Glutamatergic neuron (in vitro differentiated cells): ENCODE data around the gene HTR2B. TPM values are rescaled to one million over a fixed set of nuclear protein-coding genes. Genes with fewer than 3 reads are reported as not detected.

ENCODE experiments used
- DNase-seq: peaks from one replicate; pipeline ENCODE4 v3.0.0; 2022
- H3K27ac Mint-ChIP-seq: one replicate; pipeline ENCODE4 v1.8.0; 2020; ENCODE audit warnings: mild to moderate bottlenecking, mixed read lengths, inconsistent platforms; ENCODE audit not compliant: unreplicated experiment
- H3K27me3 Mint-ChIP-seq: one replicate; pipeline ENCODE4 v1.8.0; 2020; ENCODE audit warnings: mild to moderate bottlenecking, moderate library complexity, mixed read lengths, inconsistent platforms; ENCODE audit not compliant: unreplicated experiment
- H3K36me3 Mint-ChIP-seq: one replicate; pipeline ENCODE4 v1.8.0; 2020; ENCODE audit warnings: mild to moderate bottlenecking, mixed read lengths, inconsistent platforms; ENCODE audit not compliant: unreplicated experiment
- H3K4me1 Mint-ChIP-seq: one replicate; pipeline ENCODE4 v1.8.0; 2020; ENCODE audit warnings: mild to moderate bottlenecking, low read depth, mixed read lengths, inconsistent platforms; ENCODE audit not compliant: unreplicated experiment
- H3K4me3 Mint-ChIP-seq: one replicate; pipeline ENCODE4 v1.8.0; 2020; ENCODE audit warnings: mild to moderate bottlenecking, mixed read lengths, inconsistent platforms; ENCODE audit not compliant: unreplicated experiment
- H3K9me3 Mint-ChIP-seq: one replicate; pipeline ENCODE4 v1.8.0; 2020; ENCODE audit warnings: mild to moderate bottlenecking, moderate library complexity, mixed read lengths, inconsistent platforms; ENCODE audit not compliant: unreplicated experiment
- CTCF ChIP-seq: fragments of 200-600 bp; sonication (generic); IDR thresholded peaks from one replicate; pipeline ENCODE4 v1.5.0; 2021; ENCODE audit not compliant: partially characterized antibody, unreplicated experiment
- total RNA-seq: library from RNA; stranded (reverse); fragmentation: NEBNext Ultra II Directional; extraction: Animal tissue kit (Norgen Biotek cat#: 25700); gene quantifications from one replicate; pipeline ENCODE4 v1.2.1, GENCODE V29; 2021; ENCODE audit not compliant: unreplicated experiment

HTR2B gene
- total RNA-seq, 1 donor from 2014 or later, result not detected

- Mint-ChIP-seq H3K27ac (no peak overlapping the region), H3K36me3 (no peaks in the 10 kb centered on the region), H3K4me3 (no peak overlapping the region), H3K9me3 (no peaks in the 10 kb centered on the region), H3K4me1 (no peaks in the 10 kb centered on the region), H3K27me3 (no peaks in the 10 kb centered on the region)
- no peak for DNase-seq
- no peak for TF ChIP-seq CTCF
Measured at GRCh38 chr2:231065966-231066365, 58.9 kb downstream of the HTR2B start.

GRCh38 chr2:231063347-231063746 lies 61.5 kb downstream of the HTR2B start:
- no peaks in the 10 kb centered on the region for H3K27me3 Mint-ChIP-seq
- H3K4me1 Mint-ChIP-seq, result peaks cover 9% of the 10 kb centered on the region
- no peak for DNase-seq
- H3K36me3 Mint-ChIP-seq, result no peaks in the 10 kb centered on the region
- H3K9me3 Mint-ChIP-seq, result no peaks in the 10 kb centered on the region
- no peak overlapping the region for H3K27ac Mint-ChIP-seq
- H3K4me3 Mint-ChIP-seq, result no peak overlapping the region
- no peak for TF ChIP-seq CTCF

DNA sequence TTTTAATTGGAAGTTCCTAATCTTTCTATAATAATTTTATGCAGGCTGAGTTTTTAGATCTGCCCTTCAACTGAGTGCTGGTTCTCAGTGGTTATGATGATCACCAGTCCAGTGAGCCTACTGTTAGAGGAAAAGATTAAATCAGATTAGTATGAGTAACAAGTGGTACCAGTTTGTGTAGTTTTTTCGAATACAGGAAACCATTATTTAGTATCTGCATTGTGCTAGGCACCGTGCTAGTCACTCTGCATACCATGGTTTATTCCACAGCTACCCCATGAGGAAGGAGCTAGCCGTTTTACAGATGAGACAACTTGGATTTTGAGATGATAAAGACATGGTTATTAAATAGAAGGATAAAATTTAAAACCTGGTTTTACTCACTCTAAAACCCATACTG lies 62.1 kb downstream of the HTR2B start:
- no peak for DNase-seq
- no peak overlapping the region for H3K27ac Mint-ChIP-seq
- H3K4me3 Mint-ChIP-seq, result no peak overlapping the region
- TF ChIP-seq CTCF, result no peak
- peaks cover 14% of the 10 kb centered on the region for H3K4me1 Mint-ChIP-seq
- H3K9me3 Mint-ChIP-seq, result no peaks in the 10 kb centered on the region
- no peaks in the 10 kb centered on the region for H3K27me3 Mint-ChIP-seq
- no peaks in the 10 kb centered on the region for H3K36me3 Mint-ChIP-seq

DNA sequence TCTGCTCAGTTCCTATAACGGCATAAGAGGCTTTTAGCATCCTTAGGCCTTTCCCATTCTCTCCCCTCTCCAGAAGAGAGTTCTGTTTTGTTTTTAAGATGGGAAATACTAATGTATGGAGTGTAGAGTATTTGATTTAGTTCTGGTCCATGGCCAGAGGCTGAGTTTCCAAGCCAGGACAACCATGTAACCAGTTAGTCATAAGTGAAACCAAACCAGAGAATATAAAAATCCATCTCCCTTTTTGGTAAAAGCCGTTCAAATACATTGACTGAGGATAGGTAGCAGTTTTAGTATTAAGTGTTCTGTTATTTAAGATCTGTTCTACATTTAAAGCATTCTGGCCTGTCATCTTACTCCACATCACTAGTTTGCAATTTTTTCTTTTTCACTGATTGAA lies 65.1 kb downstream of the HTR2B start:
- H3K36me3 Mint-ChIP-seq, result no peaks in the 10 kb centered on the region

More for the DNA sequence above, 65.1 kb downstream of the HTR2B start:
- no peak for TF ChIP-seq CTCF
- H3K4me1 Mint-ChIP-seq, result peaks cover 17% of the 10 kb centered on the region
- DNase-seq, result no peak
- H3K27me3 Mint-ChIP-seq, result no peaks in the 10 kb centered on the region
- peak overlapping the region; percentile 44 for H3K27ac Mint-ChIP-seq
- H3K4me3 Mint-ChIP-seq, result no peak overlapping the region
- no peaks in the 10 kb centered on the region for H3K9me3 Mint-ChIP-seq
